ENCODE measurements around the gene ZNF460.
"Not testable (repeated sequence)": the region's sequence is repeated elsewhere in the genome, so short reads cannot be mapped to it uniquely, and the experiment has no call there.

The ZNF460 gene

GRCh38 chr19:57280165-57280961 lies at the start of gene ZNF460:
Gene ZNF460, plus strand, starts transcription at chr19:57280485. Its CDS starts 322 bp downstream, at chr19:57280807.
- peak; percentile 98 for DNase-seq

- no peak for DNase-seq
These were observed 48.6 kb upstream of the ZNF460 start for GRCh38 chr19:57231686-57232085.

GRCh38 chr19:57233207-57233606 lies 47.1 kb upstream of the ZNF460 start:
- DNase-seq = no peak

- no peak for DNase-seq
These were observed 40.3 kb upstream of the ZNF460 start for GRCh38 chr19:57239982-57240310.

- DNase-seq = peak; percentile 96
These were observed 39.8 kb upstream of the ZNF460 start, which contains the start of gene ZNF805 for GRCh38 chr19:57240311-57241090. Gene ZNF805, plus strand, starts transcription at chr19:57240632. Its CDS starts 260 bp downstream, at chr19:57240892.

- peak; percentile 26 for DNase-seq
These were observed 39.1 kb upstream of the ZNF460 start for GRCh38 chr19:57241176-57241575.

GRCh38 chr19:57242821-57243220 lies 37.5 kb upstream of the ZNF460 start:
- no peak for DNase-seq

- no peak for DNase-seq
These were observed 35.8 kb upstream of the ZNF460 start for GRCh38 chr19:57244513-57244912.

GRCh38 chr19:57245066-57245465 lies 35.2 kb upstream of the ZNF460 start:
- DNase-seq = no peak

- DNase-seq = no peak
These were observed 34.3 kb upstream of the ZNF460 start for GRCh38 chr19:57245959-57246358.

- DNase-seq = no peak
These were observed 31.6 kb upstream of the ZNF460 start for GRCh38 chr19:57248646-57249045.

- no peak for DNase-seq
These were observed 31.0 kb upstream of the ZNF460 start for GRCh38 chr19:57249329-57249728.

GRCh38 chr19:57253767-57254166 lies 26.5 kb upstream of the ZNF460 start:
- not testable (repeated sequence) for DNase-seq

GRCh38 chr19:57262044-57262443 lies 18.2 kb upstream of the ZNF460 start:
- no peak for DNase-seq

GRCh38 chr19:57263244-57263741 lies 17.0 kb upstream of the ZNF460 start:
- DNase-seq = no peak

- no peak for DNase-seq
These were observed 13.0 kb upstream of the ZNF460 start for GRCh38 chr19:57267291-57267690.

- peak; percentile 31 for DNase-seq
These were observed 10.6 kb upstream of the ZNF460 start for GRCh38 chr19:57269515-57270250.

GRCh38 chr19:57271280-57271679 lies 9.0 kb upstream of the ZNF460 start:
- DNase-seq = no peak

- DNase-seq = no peak
These were observed 7.3 kb upstream of the ZNF460 start for GRCh38 chr19:57273014-57273413.

GRCh38 chr19:57276430-57276829 lies 3.9 kb upstream of the ZNF460 start:
- DNase-seq = no peak

- DNase-seq = not testable (repeated sequence)
These were observed 1.8 kb upstream of the ZNF460 start for GRCh38 chr19:57278481-57278880.

GRCh38 chr19:57279418-57280164 lies 694 bp upstream of the ZNF460 start:
- peak; percentile 98 for DNase-seq
